Measurements from ENCODE around the gene SLC35F4.

DNA sequence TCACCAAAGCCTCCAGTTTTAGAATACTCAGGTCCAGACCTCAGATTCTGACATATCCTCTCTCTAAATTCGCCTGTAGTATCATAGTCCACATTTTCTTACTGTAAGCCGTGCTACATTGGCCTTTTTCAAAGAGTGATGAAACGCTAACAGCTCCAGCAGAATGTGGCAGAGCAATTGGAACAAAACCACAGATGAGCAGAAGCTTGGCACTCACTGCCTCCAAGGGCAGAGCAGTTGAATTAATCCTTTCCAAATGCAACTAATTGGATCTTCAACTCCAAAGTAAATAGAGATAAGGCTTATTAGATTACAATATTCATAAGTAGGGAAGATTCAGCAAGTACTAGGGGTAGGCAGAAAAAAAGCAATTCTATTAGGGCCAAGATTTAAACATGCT lies 128.3 kb downstream of the SLC35F4 start:
- TF ChIP-seq CTCF (IDR thresholded peaks at IDR 0.05) (no peak), EZH2 (IDR thresholded peaks at IDR 0.05; ENCODE audit: borderline replicate concordance, insufficient read depth, low read depth, low read length, poor library complexity, severe bottlenecking) (no peak)
